Gastrocnemius medialis (tissue), 4 donors: Measurements from ENCODE around the gene SHISA8. TPM values are rescaled to one million over a fixed set of nuclear protein-coding genes. Genes with fewer than 3 reads are reported as not detected.

Experiments
- ATAC-seq, 2 donors: fragments of 150-250 bp; one replicate each; pipeline ENCODE4 v1.9.1; 2016
- DNase-seq, 2 donors: peaks; one replicate each; pipeline ENCODE4 v3.0.0-alpha.2; 2019
- H3K27ac ChIP-seq, 4 donors: fragments of 200-600 bp; sonication (generic); 1 replicate in 1 of 4; 2 replicates in 3 of 4; pipeline ENCODE4 v1.5.1; 2016 to 2018; ENCODE audit warnings: mild to moderate bottlenecking in 2 of 4, moderate library complexity in 1 of 4
- H3K27me3 ChIP-seq, 3 donors: fragments of 200-600 bp; sonication (generic) in 2 of 3; 1 replicate in 1 of 3; 2 replicates in 2 of 3; pipeline versions ENCODE4 v1.5.1 to v1.6.0; 2016 to 2019; ENCODE audit warnings: mild to moderate bottlenecking in 1 of 3, moderate library complexity in 1 of 3
- H3K36me3 ChIP-seq, 2 donors: fragments of 200-600 bp; sonication (generic) in 1 of 2; one replicate each; pipeline ENCODE4 v1.5.1; 2017 to 2018
- H3K4me1 ChIP-seq, 2 donors: fragments of 200-600 bp; sonication (generic) in 1 of 2; one replicate each; pipeline ENCODE4 v1.5.1; 2016 to 2017; ENCODE audit warnings: mild to moderate bottlenecking in 2 of 2
- H3K4me3 ChIP-seq, 4 donors: fragments of 200-600 bp; sonication (generic) in 3 of 4; 1 replicate in 1 of 4; 2 replicates in 3 of 4; pipeline ENCODE4 v1.5.1; 2016 to 2019; ENCODE audit warnings: mild to moderate bottlenecking in 2 of 4
- H3K9me3 ChIP-seq, 3 donors: fragments of 200-600 bp; sonication (generic) in 2 of 3; 1 replicate in 1 of 3; 2 replicates in 2 of 3; pipeline ENCODE4 v1.5.1; 2016 to 2019
- CTCF ChIP-seq, 5 experiments: fragments of 450-650 bp in 3 of 5; fragments of 200-600 bp in 2 of 5; sonication (generic) in 2 of 5; IDR thresholded peaks in 4 of 5; conservative IDR thresholded peaks in 1 of 5; 1 replicate in 4 of 5; 2 replicates in 1 of 5; pipeline ENCODE4 v1.5.1; 2016 to 2019; ENCODE audit warnings: antibody characterized with exemption in 5 of 5, mild to moderate bottlenecking in 3 of 5, moderate library complexity in 3 of 5
- POLR2A ChIP-seq, 2 donors: fragments of 450-650 bp; IDR thresholded peaks; one replicate each; pipeline ENCODE4 v1.6.1; 2017; ENCODE audit warnings: antibody characterized with exemption in 2 of 2, mild to moderate bottlenecking in 2 of 2, moderate library complexity in 2 of 2
- in situ Hi-C, 4 donors: fragments of 200-750 bp; cut with MboI; loops; one replicate each; pipeline versions ENCODE4 v1.15.0 to v1.8.0; 2017; ENCODE audit warnings: low sequenced_read_pairs in 4 of 4
- intact Hi-C: fragments of 100-400 bp; cut with DNase I; formaldehyde crosslinking; loops from one replicate; pipeline ENCODE4 v1.15.1; 2023; ENCODE audit warnings: low total_unique reads
- total RNA-seq, 4 donors: library from RNA; depleted of rRNA; stranded (reverse); fragments of >200 nt; gene quantifications; one replicate each; pipeline versions ENCODE4 v1.1.0 to v1.2.3, GENCODE V29; 2016

SHISA8 gene
- total RNA-seq, 4 donors from 2014 or later, result not detected

GRCh38 chr22:41916745-41917358, 2.0 kb upstream of the SHISA8 start:
- Histone ChIP-seq H3K27ac (no peak overlapping the region), H3K4me1 (peaks cover 11 to 14% of the 10 kb centered on the region in 2 donors), H3K9me3 (no peaks in the 10 kb centered on the region), H3K36me3 (no peaks in the 10 kb centered on the region), H3K4me3 (no peak overlapping the region), H3K27me3 (peaks cover 51 to 67% (median 62%) of the 10 kb centered on the region in 3 donors)
- no peak for TF ChIP-seq POLR2A (IDR thresholded peaks at IDR 0.05)
- no peak for DNase-seq
- intact Hi-C loops (no loop called here), in situ Hi-C loops (no loop called here)
- no peak for ATAC-seq

- ATAC-seq, result no peak
- no peak overlapping the region for H3K4me3 ChIP-seq
These were observed 1.1 kb upstream of the SHISA8 start for GRCh38 chr22:41915786-41916493.

DNA sequence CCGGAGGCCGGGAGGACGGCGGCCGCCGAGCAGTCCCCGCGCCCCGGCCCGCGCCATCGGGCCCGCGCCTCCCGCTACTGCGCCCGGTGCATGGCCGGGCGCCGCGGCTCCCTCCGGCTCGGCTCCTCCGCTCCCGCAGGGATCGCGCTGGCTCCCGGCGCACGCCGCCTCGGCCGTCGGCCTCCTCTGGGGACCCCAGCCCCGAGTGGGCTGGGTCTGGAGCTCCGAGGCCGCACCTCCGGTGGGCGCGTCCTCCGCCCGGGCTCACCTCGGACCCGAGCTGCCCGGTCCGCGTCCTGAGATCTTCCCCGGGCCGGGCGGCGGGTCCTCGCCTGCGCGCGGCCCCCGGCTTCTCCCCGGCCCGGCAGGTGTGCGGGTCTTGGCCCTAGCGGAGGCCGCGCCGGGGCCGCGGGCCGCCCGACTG, 251 bp downstream of the SHISA8 start:
- Histone ChIP-seq H3K4me3 (peak overlapping the region in 3 of 4 donors; percentile 11 to 45 (median 17)), H3K36me3 (no peaks in the 10 kb centered on the region), H3K9me3 (no peaks in the 10 kb centered on the region), H3K4me1 (peaks cover 10 to 20% of the 10 kb centered on the region in 2 donors), H3K27ac (no peak overlapping the region), H3K27me3 (peaks cover 64 to 76% (median 73%) of the 10 kb centered on the region in 3 donors)
- TF ChIP-seq CTCF (IDR thresholded peaks at IDR 0.05 in 4 of 5, conservative IDR thresholded peaks at IDR 0.05 in 1 of 5) (no peak), POLR2A (IDR thresholded peaks at IDR 0.05) (no peak)
- no peak for ATAC-seq
- intact Hi-C loops (no loop called here), in situ Hi-C loops (no loop called here)
- DNase-seq, result no peak

More at GRCh38 chr22:41915786-41916493, 1.1 kb upstream of the SHISA8 start:
- peaks cover 13 to 20% of the 10 kb centered on the region in 2 donors for H3K4me1 ChIP-seq
- peaks cover 60 to 76% (median 69%) of the 10 kb centered on the region in 3 donors for H3K27me3 ChIP-seq
- no peak overlapping the region for H3K27ac ChIP-seq
- in situ Hi-C loops, result no loop called here
- H3K36me3 ChIP-seq, result no peaks in the 10 kb centered on the region
- TF ChIP-seq POLR2A (IDR thresholded peaks at IDR 0.05) (no peak), CTCF (IDR thresholded peaks at IDR 0.05 in 4 of 5, conservative IDR thresholded peaks at IDR 0.05 in 1 of 5) (no peak)
- no peak for DNase-seq
- intact Hi-C loops, result no loop called here
- H3K9me3 ChIP-seq, result no peaks in the 10 kb centered on the region

GRCh38 chr22:41913842-41914534, 886 bp downstream of the SHISA8 start:
- Histone ChIP-seq H3K27ac (no peak overlapping the region), H3K4me3 (no peak overlapping the region), H3K27me3 (peaks cover 60 to 70% (median 67%) of the 10 kb centered on the region in 3 donors), H3K9me3 (no peaks in the 10 kb centered on the region), H3K36me3 (no peaks in the 10 kb centered on the region), H3K4me1 (peaks cover 5 to 15% of the 10 kb centered on the region in 2 donors)
- ATAC-seq (no peak), DNase-seq (no peak)
- intact Hi-C loops, result no loop called here
- TF ChIP-seq CTCF (IDR thresholded peaks at IDR 0.05 in 4 of 5, conservative IDR thresholded peaks at IDR 0.05 in 1 of 5) (no peak), POLR2A (IDR thresholded peaks at IDR 0.05) (no peak)
- in situ Hi-C loops, result no loop called here
